ENCODE measurements around the gene SCAMP5. TPM values are rescaled to one million over a fixed set of nuclear protein-coding genes. Genes with fewer than 3 reads are reported as not detected.

The SCAMP5 gene
- total and polyA plus RNA-seq, 2 of the 13 experiments (the other 11 are each of a cell fraction or from before 2014, with no cell fraction given): 34.3 to 49.0 TPM

- TF ChIP-seq CBX1 (IDR thresholded peaks at IDR 0.05; ENCODE audit: low read depth): peak; percentile 84
- no peak for TF ChIP-seq GABPA (IDR thresholded peaks at IDR 0.05; ENCODE audit: low read depth, low read length)
- TF ChIP-seq GABPA (CRISPR knock-in tag; IDR thresholded peaks at IDR 0.05; ENCODE audit: low read depth): peak; percentile 62
- TF ChIP-seq NFE2L1 (CRISPR knock-in tag; IDR thresholded peaks at IDR 0.05; ENCODE audit: borderline replicate concordance): no peak
- no peak for TF ChIP-seq ZNF570 (CRISPR knock-in tag; IDR thresholded peaks at IDR 0.05; ENCODE audit: borderline replicate concordance)
- no peak for TF ChIP-seq DNMT3B (CRISPR knock-in tag; conservative IDR thresholded peaks at IDR 0.05)
- TF ChIP-seq, protein P1, sequence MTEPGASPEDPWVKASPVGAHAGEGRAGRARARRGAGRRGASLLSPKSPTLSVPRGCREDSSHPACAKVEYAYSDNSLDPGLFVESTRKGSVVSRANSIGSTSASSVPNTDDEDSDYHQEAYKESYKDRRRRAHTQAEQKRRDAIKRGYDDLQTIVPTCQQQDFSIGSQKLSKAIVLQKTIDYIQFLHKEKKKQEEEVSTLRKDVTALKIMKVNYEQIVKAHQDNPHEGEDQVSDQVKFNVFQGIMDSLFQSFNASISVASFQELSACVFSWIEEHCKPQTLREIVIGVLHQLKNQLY (CRISPR knock-in tag; IDR thresholded peaks at IDR 0.05): peak; percentile 80
- TF ChIP-seq, protein P2, sequence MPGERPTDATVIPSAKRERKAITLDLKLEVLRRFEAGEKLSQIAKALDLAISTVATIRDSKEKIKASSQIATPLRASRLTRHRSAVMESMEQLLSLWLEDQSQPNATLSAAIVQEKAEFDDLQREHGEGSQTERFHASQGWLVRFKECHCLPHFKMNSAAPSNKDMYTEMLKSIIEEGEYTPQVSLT (CRISPR knock-in tag; IDR thresholded peaks at IDR 0.05; ENCODE audit: borderline replicate concordance, low read depth): no peak
- no peak for TF ChIP-seq ZNF256 (CRISPR knock-in tag; conservative IDR thresholded peaks at IDR 0.05)
- TF ChIP-seq ZNF317 (CRISPR knock-in tag; IDR thresholded peaks at IDR 0.05): 0 out of 2 replicates have a peak, but pooled peaks have one; percentile 37
- 0 out of 2 replicates have a peak, but pooled peaks have one; percentile 43 for TF ChIP-seq ZMYM4 (CRISPR knock-in tag; IDR thresholded peaks at IDR 0.05)
- TF ChIP-seq THYN1 (CRISPR knock-in tag; IDR thresholded peaks at IDR 0.05; ENCODE audit: borderline replicate concordance, low read depth): peak; percentile 52; the same call in 1 of the 2 replicates
- TF ChIP-seq, protein P3, sequence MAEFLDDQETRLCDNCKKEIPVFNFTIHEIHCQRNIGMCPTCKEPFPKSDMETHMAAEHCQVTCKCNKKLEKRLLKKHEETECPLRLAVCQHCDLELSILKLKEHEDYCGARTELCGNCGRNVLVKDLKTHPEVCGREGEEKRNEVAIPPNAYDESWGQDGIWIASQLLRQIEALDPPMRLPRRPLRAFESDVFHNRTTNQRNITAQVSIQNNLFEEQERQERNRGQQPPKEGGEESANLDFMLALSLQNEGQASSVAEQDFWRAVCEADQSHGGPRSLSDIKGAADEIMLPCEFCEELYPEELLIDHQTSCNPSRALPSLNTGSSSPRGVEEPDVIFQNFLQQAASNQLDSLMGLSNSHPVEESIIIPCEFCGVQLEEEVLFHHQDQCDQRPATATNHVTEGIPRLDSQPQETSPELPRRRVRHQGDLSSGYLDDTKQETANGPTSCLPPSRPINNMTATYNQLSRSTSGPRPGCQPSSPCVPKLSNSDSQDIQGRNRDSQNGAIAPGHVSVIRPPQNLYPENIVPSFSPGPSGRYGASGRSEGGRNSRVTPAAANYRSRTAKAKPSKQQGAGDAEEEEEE (CRISPR knock-in tag; IDR thresholded peaks at IDR 0.05; ENCODE audit: borderline replicate concordance): peak; percentile 98; the same call in 1 of the 2 replicates
- TF ChIP-seq ZNF362 (CRISPR knock-in tag; IDR thresholded peaks at IDR 0.05; ENCODE audit: borderline replicate concordance): peak; percentile 46; the same call in 1 of the 2 replicates
- no peak for TF ChIP-seq ZBTB44 (CRISPR knock-in tag; IDR thresholded peaks at IDR 0.05)
- no peak; the same call in 1 of the 2 replicates for TF ChIP-seq ZNF709 (CRISPR knock-in tag; IDR thresholded peaks at IDR 0.05)
- TF ChIP-seq ZNF879 (CRISPR knock-in tag; IDR thresholded peaks at IDR 0.05): 0 out of 2 replicates have a peak, but pooled peaks have one; percentile 44
- TF ChIP-seq NR1H2 (CRISPR knock-in tag; IDR thresholded peaks at IDR 0.05; ENCODE audit: borderline replicate concordance, low read depth): no peak; the same call in 1 of the 2 replicates
- no peak for TF ChIP-seq PRMT3 (CRISPR knock-in tag; IDR thresholded peaks at IDR 0.05; ENCODE audit: borderline replicate concordance, low read depth)
- no peak for TF ChIP-seq ZNF567 (CRISPR knock-in tag; IDR thresholded peaks at IDR 0.05; ENCODE audit: borderline replicate concordance)
- no peak for TF ChIP-seq FOXC1 (CRISPR knock-in tag; IDR thresholded peaks at IDR 0.05; ENCODE audit: borderline replicate concordance)
- no peak for TF ChIP-seq NCOA1 (CRISPR knock-in tag; IDR thresholded peaks at IDR 0.05)
- peak; percentile 64; the same call in 1 of the 2 replicates for TF ChIP-seq SIN3A (IDR thresholded peaks at IDR 0.05; ENCODE audit: borderline replicate concordance, low read depth, low read length)
- TF ChIP-seq IKZF1 (IDR thresholded peaks at IDR 0.05): no peak
Observed at GRCh38 chr15:75042730-75043508, 47.6 kb downstream of the SCAMP5 start (continued).

Measured in HepG2 (cell line).